Thoracic aorta endothelial cell (primary cell): ENCODE measurements around the gene SLC34A1. TPM values are rescaled to one million over a fixed set of nuclear protein-coding genes. Genes with fewer than 3 reads are reported as not detected.

Experiments used
- total RNA-seq: library from RNA; depleted of rRNA; stranded (reverse); fragments of >200 nt; gene quantifications from 2 replicates; pipeline ENCODE4 v1.2.3, GENCODE V29; 2012

SLC34A1 gene
- total RNA-seq, result not detected in 2 replicates

DNA sequence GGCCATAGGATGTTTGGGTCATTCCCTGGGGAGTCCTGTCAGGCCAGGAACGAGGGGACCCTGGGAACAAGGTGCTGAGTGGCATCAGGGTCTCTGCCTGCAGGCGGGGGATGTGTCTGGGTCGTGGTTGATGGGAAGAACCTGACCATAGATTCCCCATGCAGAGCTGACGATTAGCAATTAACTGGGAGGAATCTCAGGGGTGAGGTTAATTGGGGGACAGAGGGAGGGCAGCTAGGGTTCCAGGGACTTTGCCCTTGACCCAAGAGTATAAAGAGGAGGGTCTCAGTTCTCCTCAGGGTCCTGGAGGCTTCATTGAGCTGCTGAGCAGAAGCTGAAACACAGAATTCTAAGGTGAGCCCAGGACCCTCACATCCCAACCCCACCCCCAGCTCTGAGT lies at the start of gene SLC34A1:
TSS of gene SLC34A1 (plus strand) at position 301 of the 400 bp plus-strand sequence. CDS start 1,308 bp downstream, outside the sequence.

GRCh38 chr5:177351392-177352329 lies 32.6 kb upstream of the SLC34A1 start, which contains the start of gene LMAN2:
Gene LMAN2, minus strand, starts transcription at chr5:177351668. Its CDS starts 21 bp downstream, at chr5:177351647.

DNA sequence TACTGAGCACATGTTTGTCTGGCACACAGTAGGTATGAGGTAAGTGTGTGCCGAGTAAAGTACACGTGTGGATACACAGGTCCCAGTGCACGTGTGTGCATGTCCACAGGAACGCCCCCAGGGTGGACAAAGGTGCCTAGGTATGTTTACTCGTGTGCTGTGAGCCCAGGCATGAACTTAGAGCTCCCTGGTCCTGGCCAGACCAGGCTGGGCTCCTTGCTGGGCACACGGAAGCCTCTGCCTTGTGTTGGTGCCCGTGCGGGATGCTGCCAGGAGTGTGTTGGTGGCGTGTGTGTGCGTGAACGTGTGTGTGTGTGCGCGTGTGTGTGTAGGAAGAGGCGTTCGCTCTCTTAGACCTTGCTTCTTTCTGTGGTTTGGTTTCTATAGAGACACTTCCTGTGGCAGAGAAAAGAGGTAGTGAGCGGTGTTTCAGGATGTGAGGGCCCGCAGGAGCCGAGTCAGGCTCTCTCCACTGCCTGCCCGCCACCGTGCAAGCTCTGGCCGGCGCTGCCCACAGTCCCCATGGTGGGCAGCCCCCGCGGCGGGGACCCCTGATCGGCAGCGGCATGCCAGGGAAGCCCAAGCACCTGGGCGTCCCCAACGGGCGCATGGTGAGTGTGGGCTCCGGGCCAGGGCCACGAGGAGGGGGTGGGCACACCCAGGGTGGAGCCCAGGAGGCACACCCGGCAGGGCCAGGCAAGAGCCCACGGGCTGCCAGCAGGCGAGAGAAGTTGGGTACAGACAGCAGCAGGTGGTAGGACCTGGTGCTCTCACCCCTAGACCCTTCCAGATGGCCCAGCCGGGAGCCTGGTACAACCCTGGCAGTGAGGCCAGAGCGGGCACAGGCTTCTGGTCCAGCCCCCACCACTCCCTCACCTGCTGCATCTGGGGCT lies 26.5 kb upstream of the SLC34A1 start, which contains the start of gene RGS14:
TSS of gene RGS14 (plus strand) at position 466 of the 893 bp plus-strand sequence. CDS start at position 567, 101 bp downstream.

GRCh38 chr5:177399997-177400868 lies 16.0 kb downstream of the SLC34A1 start, which contains the start of gene PFN3:
Gene PFN3, minus strand, starts transcription at chr5:177400661. Its CDS starts 85 bp downstream, at chr5:177400576.

GRCh38 chr5:177409043-177409801 lies 25.0 kb downstream of the SLC34A1 start, which contains the start of gene F12:
Gene F12, minus strand, starts transcription at chr5:177409564. Its CDS starts 37 bp downstream, at chr5:177409527.

DNA sequence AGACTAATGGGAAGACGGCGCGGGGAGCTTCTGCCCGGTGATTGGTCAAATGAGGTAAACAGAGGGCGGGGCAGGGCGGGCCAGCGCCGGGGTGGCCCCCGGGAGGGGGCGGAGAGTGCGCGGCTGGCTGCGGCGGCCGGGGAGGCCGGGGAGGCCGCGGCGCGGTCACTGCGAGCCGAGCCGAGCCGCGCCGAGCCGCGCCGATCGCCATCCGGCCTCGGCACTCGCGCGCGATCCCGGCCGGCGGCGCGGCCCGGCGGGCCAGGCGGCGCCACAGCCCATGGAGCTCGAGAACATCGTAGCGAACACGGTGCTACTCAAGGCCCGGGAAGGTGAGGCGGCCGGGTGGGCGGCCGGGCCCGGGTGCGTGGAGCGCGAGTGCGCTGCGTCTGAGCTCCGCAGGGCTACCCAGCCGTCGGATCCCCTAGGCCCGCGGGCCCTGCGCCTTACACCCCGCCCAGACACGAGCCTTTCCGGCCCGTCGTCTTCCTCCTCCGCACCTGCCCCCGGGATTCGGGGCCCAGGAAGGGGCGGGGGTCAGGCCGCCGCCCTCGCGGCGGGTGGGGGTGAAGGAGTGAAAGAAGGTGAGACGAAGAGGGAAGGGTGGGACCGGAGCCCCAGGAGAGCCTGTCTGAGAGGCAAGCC lies 42.5 kb downstream of the SLC34A1 start, which contains the start of gene GRK6:
TSS of gene GRK6 (plus strand) at position 111 of the 645 bp plus-strand sequence. CDS start at position 281, 170 bp downstream.

GRCh38 chr5:177446200-177447065 lies 62.2 kb downstream of the SLC34A1 start, which contains the start of gene PRR7:
Gene PRR7, plus strand, starts transcription at chr5:177446814. Its CDS starts 8,254 bp downstream, at chr5:177455068.

Other genes starting within 250 kb of the SLC34A1 start
- gene RAB24, start 80.7 kb upstream of the SLC34A1 start, total RNA-seq, result 11.1 and 11.8 TPM in 2 replicates
- gene PRELID1, start 80.6 kb upstream of the SLC34A1 start, total RNA-seq, result 217 TPM in 2 replicates
- gene MXD3, start 72.5 kb upstream of the SLC34A1 start, total RNA-seq, result 14.4 and 22.3 TPM in 2 replicates
- gene LMAN2, start 32.8 kb upstream of the SLC34A1 start, total RNA-seq, result 255 and 380 TPM in 2 replicates
- gene RGS14, start 26.5 kb upstream of the SLC34A1 start, total RNA-seq, result 7.4 and 10.3 TPM in 2 replicates
- not detected in 2 replicates for gene PFN3, start 16.2 kb downstream of the SLC34A1 start, total RNA-seq
- gene F12, start 25.1 kb downstream of the SLC34A1 start, total RNA-seq, result 1.7 and 1.9 TPM in 2 replicates
- 30.7 and 38.6 TPM in 2 replicates for gene GRK6, start 42.2 kb downstream of the SLC34A1 start, total RNA-seq
- 8.9 and 11.9 TPM in 2 replicates for gene PRR7, start 62.4 kb downstream of the SLC34A1 start, total RNA-seq
- gene DBN1, start 89.2 kb downstream of the SLC34A1 start, total RNA-seq, result 204 and 221 TPM in 2 replicates
- gene PDLIM7, start 113.2 kb downstream of the SLC34A1 start, total RNA-seq, result 82.6 and 90.2 TPM in 2 replicates
- gene DOK3, start 125.4 kb downstream of the SLC34A1 start, total RNA-seq, result 0.86 and 2.8 TPM in 2 replicates
- gene DDX41, start 132.5 kb downstream of the SLC34A1 start, total RNA-seq, result 72.4 and 90.8 TPM in 2 replicates
- gene FAM193B, start 170.1 kb downstream of the SLC34A1 start, total RNA-seq, result 21.1 and 30.5 TPM in 2 replicates
- gene TMED9, start 207.8 kb downstream of the SLC34A1 start, total RNA-seq, result 120 and 127 TPM in 2 replicates
- gene B4GALT7, start 215.7 kb downstream of the SLC34A1 start, total RNA-seq, result 23.3 and 27.5 TPM in 2 replicates